ENCODE measurements around the gene C11orf97. TPM values are rescaled to one million over a fixed set of nuclear protein-coding genes. Genes with fewer than 3 reads are reported as not detected.

C11orf97 gene
- total and polyA plus RNA-seq, 2 of the 8 experiments (the other 6 are each of a cell fraction or from before 2014, with no cell fraction given): not detected

DNA sequence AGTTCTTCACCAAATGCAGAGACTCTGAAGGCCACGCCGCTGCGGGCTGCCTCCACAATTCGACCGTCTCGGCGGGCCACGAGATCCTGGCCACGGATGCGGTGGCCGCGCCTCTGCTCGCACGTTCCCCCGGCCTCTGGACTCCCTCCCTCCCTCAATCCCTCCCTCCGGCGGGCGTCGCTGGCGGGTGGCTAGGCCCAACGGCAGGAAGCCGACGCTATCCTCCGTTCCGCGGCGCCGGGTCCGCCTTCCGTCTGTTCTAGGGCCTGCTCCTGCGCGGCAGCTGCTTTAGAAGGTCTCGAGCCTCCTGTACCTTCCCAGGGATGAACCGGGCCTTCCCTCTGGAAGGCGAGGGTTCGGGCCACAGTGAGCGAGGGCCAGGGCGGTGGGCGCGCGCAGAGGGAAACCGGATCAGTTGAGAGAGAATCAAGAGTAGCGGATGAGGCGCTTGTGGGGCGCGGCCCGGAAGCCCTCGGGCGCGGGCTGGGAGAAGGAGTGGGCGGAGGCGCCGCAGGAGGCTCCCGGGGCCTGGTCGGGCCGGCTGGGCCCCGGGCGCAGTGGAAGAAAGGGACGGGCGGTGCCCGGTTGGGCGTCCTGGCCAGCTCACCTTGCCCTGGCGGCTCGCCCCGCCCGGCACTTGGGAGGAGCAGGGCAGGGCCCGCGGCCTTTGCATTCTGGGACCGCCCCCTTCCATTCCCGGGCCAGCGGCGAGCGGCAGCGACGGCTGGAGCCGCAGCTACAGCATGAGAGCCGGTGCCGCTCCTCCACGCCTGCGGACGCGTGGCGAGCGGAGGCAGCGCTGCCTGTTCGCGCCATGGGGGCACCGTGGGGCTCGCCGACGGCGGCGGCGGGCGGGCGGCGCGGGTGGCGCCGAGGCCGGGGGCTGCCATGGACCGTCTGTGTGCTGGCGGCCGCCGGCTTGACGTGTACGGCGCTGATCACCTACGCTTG lies 31.7 kb downstream of the C11orf97 start, which contains the start of gene FUT4 (continued):
- TF ChIP-seq KDM4A (IDR thresholded peaks at IDR 0.05; ENCODE audit: low read depth, low read length, severe bottlenecking): peak; percentile 5
- TF ChIP-seq SIN3A (conservative IDR thresholded peaks at IDR 0.05 in 1 of 2, IDR thresholded peaks at IDR 0.05 in 1 of 2; ENCODE audit: low read depth in 1 of 2, low read length in 2 of 2): peak in 1 of 2 experiments; percentile 47; a peak in 1 of 4 replicates
- peak; percentile 4 for TF ChIP-seq RNF2 (IDR thresholded peaks at IDR 0.05; ENCODE audit: borderline replicate concordance, low read depth, low read length, missing control alignments, poor library complexity, severe bottlenecking)
- peak; percentile 35 to 46; a peak in 2 of 3 replicates for TF ChIP-seq POLR2A (IDR thresholded peaks at IDR 0.05; ENCODE audit: control extremely low read depth in 1 of 2, low read depth in 2 of 2, low read length in 2 of 2)
- peak; percentile 88 for TF ChIP-seq EGR1 (IDR thresholded peaks at IDR 0.05; ENCODE audit: borderline replicate concordance, low read depth, low read length)
- TF ChIP-seq CTCF (IDR thresholded peaks at IDR 0.05; ENCODE audit: control extremely low read depth in 1 of 3, insufficient read depth in 1 of 3, low read depth in 1 of 3, low read length in 3 of 3): 0 out of 4 replicates have a peak, but pooled peaks of 1 of the 3 experiments have one; percentile 0
- no peak for TF ChIP-seq SUZ12 (IDR thresholded peaks at IDR 0.05; ENCODE audit: low read length)
- no peak for TF ChIP-seq TCF12 (IDR thresholded peaks at IDR 0.05; ENCODE audit: low read depth, low read length)
- TF ChIP-seq RBBP5 (IDR thresholded peaks at IDR 0.05; ENCODE audit: borderline replicate concordance, low read depth, low read length): peak; percentile 81
- no peak for TF ChIP-seq NANOG (IDR thresholded peaks at IDR 0.05; ENCODE audit: insufficient read depth, low read depth, low read length, poor library complexity, severe bottlenecking)

Measured in H1 (cell line).